H9 (cell line): Measurements from ENCODE around the gene LZTFL1. TPM values are rescaled to one million over a fixed set of nuclear protein-coding genes. Genes with fewer than 3 reads are reported as not detected.

Experiments used
- DNase-seq: peaks from one replicate; pipeline ENCODE4 v3.0.0-alpha.2; 2017
- H2AFZ ChIP-seq: one replicate; pipeline ENCODE4 v1.6.1; 2013; ENCODE audit warnings: mild to moderate bottlenecking, low read length, control low read depth, moderate library complexity
- H2AK5ac ChIP-seq: 2 replicates; pipeline ENCODE4 v1.6.1; 2013; ENCODE audit warnings: low read length, control low read depth, mixed read lengths; ENCODE audit not compliant: insufficient read length
- H2BK120ac ChIP-seq: one replicate; pipeline ENCODE4 v1.6.1; 2013; ENCODE audit warnings: low read depth, mild to moderate bottlenecking, low read length, control low read depth, inconsistent platforms; ENCODE audit not compliant: poor library complexity, severe bottlenecking
- H2BK12ac ChIP-seq: 2 replicates; pipeline ENCODE4 v1.6.1; 2013; ENCODE audit warnings: low read length, control low read depth, mixed read lengths, low read depth; ENCODE audit not compliant: insufficient read length
- H2BK15ac ChIP-seq: 2 replicates; pipeline ENCODE4 v1.6.1; 2013; ENCODE audit warnings: low read depth, low read length, control low read depth
- H2BK20ac ChIP-seq: one replicate; pipeline ENCODE4 v1.6.1; 2013; ENCODE audit warnings: low read depth, mild to moderate bottlenecking, low read length, control low read depth, inconsistent platforms; ENCODE audit not compliant: poor library complexity, severe bottlenecking
- H2BK5ac ChIP-seq: 2 replicates; pipeline ENCODE4 v1.6.1; 2013; ENCODE audit warnings: low read length, control low read depth, mixed read lengths; ENCODE audit not compliant: insufficient read length
- H3K14ac ChIP-seq: 2 replicates; pipeline ENCODE4 v1.6.1; 2013; ENCODE audit warnings: low read length, control low read depth; ENCODE audit not compliant: insufficient read depth
- H3K18ac ChIP-seq: 2 replicates; pipeline ENCODE4 v1.6.1; 2013; ENCODE audit warnings: low read depth, mild to moderate bottlenecking, mixed read lengths, low read length, control low read depth; ENCODE audit not compliant: insufficient read length
- H3K23ac ChIP-seq: 2 replicates; pipeline ENCODE4 v1.6.1; 2013; ENCODE audit warnings: low read length, control low read depth, mixed read lengths, low read depth; ENCODE audit not compliant: insufficient read length
- H3K23me2 ChIP-seq: 2 replicates; pipeline ENCODE4 v1.6.1; 2013; ENCODE audit warnings: low read depth, mild to moderate bottlenecking, mixed read lengths, low read length, control low read depth; ENCODE audit not compliant: insufficient read length, poor library complexity, severe bottlenecking
- H3K27ac ChIP-seq: 2 replicates; pipeline ENCODE4 v1.5.1; 2013; ENCODE audit warnings: low read length, control low read depth, mixed read lengths, low read depth; ENCODE audit not compliant: insufficient read length
- H3K27me3 ChIP-seq: 2 replicates; pipeline ENCODE4 v1.6.1; 2013; ENCODE audit warnings: low read length, control low read depth, inconsistent platforms; ENCODE audit not compliant: insufficient read depth
- H3K4ac ChIP-seq: 2 replicates; pipeline ENCODE4 v1.6.1; 2013; ENCODE audit warnings: low read depth, mild to moderate bottlenecking, control low read depth, inconsistent platforms, low read length, moderate library complexity
- H3K4me1 ChIP-seq: 2 replicates; pipeline ENCODE4 v1.6.1; 2013; ENCODE audit warnings: low read length, control low read depth, inconsistent platforms; ENCODE audit not compliant: insufficient read depth
- H3K4me2 ChIP-seq: 2 replicates; pipeline ENCODE4 v1.6.1; 2013; ENCODE audit warnings: low read length, control low read depth, mixed read lengths; ENCODE audit not compliant: insufficient read length, insufficient read depth
- H3K56ac ChIP-seq: 2 replicates; pipeline ENCODE4 v1.6.1; 2013; ENCODE audit warnings: low read depth, mild to moderate bottlenecking, mixed read lengths, low read length, control low read depth; ENCODE audit not compliant: insufficient read length
- H3K79me1 ChIP-seq: 2 replicates; pipeline ENCODE4 v1.6.1; 2013; ENCODE audit warnings: low read depth, mild to moderate bottlenecking, moderate library complexity, low read length, control low read depth, inconsistent platforms; ENCODE audit not compliant: insufficient read depth, poor library complexity, severe bottlenecking
- H3K79me2 ChIP-seq: 2 replicates; pipeline ENCODE4 v1.6.1; 2013; ENCODE audit warnings: low read length, control low read depth, inconsistent platforms; ENCODE audit not compliant: insufficient read depth
- H3K9ac ChIP-seq: 2 replicates; pipeline ENCODE4 v1.6.1; 2013; ENCODE audit warnings: low read length, control low read depth, mixed read lengths; ENCODE audit not compliant: insufficient read length; ENCODE audit errors: extremely low read depth
- H3K9me3 ChIP-seq: one replicate; pipeline ENCODE4 v1.6.1; 2013; ENCODE audit warnings: low read depth, low read length, inconsistent platforms; ENCODE audit not compliant: control insufficient read depth
- H3T11ph ChIP-seq: one replicate; pipeline ENCODE4 v1.6.1; 2013; ENCODE audit warnings: mild to moderate bottlenecking, low read length, control low read depth, inconsistent platforms
- H4K20me1 ChIP-seq: one replicate; pipeline ENCODE4 v1.6.1; 2013; ENCODE audit not compliant: control insufficient read depth, insufficient read length, insufficient read depth
- H4K5ac ChIP-seq: 2 replicates; pipeline ENCODE4 v1.6.1; 2013; ENCODE audit warnings: low read depth, mild to moderate bottlenecking, mixed read lengths, low read length, control low read depth; ENCODE audit not compliant: insufficient read length
- H4K8ac ChIP-seq: replicated peaks from 2 replicates; pipeline ENCODE4 v1.6.1; 2013; ENCODE audit warnings: low read length, control low read depth, mixed read lengths, low read depth; ENCODE audit not compliant: insufficient read length
- H4K91ac ChIP-seq: 2 replicates; pipeline ENCODE4 v1.6.1; 2013; ENCODE audit warnings: low read depth, mild to moderate bottlenecking, moderate library complexity, mixed read lengths, low read length, control low read depth; ENCODE audit not compliant: insufficient read length
- H3K27ac Mint-ChIP-seq, 3 experiments: 2 replicates in 2 of 3; 3 replicates in 1 of 3; pipeline ENCODE4 v1.8.0; 2020 to 2021; ENCODE audit warnings: mixed read lengths in 3 of 3, mild to moderate bottlenecking in 1 of 3, moderate library complexity in 1 of 3
- H3K27me3 Mint-ChIP-seq: 2 replicates; pipeline ENCODE4 v1.8.0; 2021; ENCODE audit warnings: low read depth, mild to moderate bottlenecking, moderate library complexity, mixed read lengths
- H3K36me3 Mint-ChIP-seq, 3 experiments: 2 replicates in 2 of 3; 3 replicates in 1 of 3; pipeline ENCODE4 v1.8.0; 2020 to 2021; ENCODE audit warnings: low read depth in 3 of 3, mixed read lengths in 3 of 3; ENCODE audit not compliant: insufficient read depth in 1 of 3
- H3K4me1 Mint-ChIP-seq, 2 experiments: 2 replicates each; pipeline ENCODE4 v1.8.0; 2020; ENCODE audit warnings: mixed read lengths in 2 of 2
- H3K4me3 Mint-ChIP-seq, 2 experiments: 2 replicates in 1 of 2; 3 replicates in 1 of 2; pipeline ENCODE4 v1.8.0; 2020 to 2021; ENCODE audit warnings: mild to moderate bottlenecking in 2 of 2, mixed read lengths in 2 of 2, moderate library complexity in 1 of 2
- H3K9me3 Mint-ChIP-seq, 2 experiments: 2 replicates in 1 of 2; 3 replicates in 1 of 2; pipeline ENCODE4 v1.8.0; 2020; ENCODE audit warnings: mild to moderate bottlenecking in 2 of 2, mixed read lengths in 2 of 2, moderate library complexity in 1 of 2
- WGBS: extraction: QIAGEN DNeasy Blood & Tissue Kit; methylation state at CpG from one replicate; pipeline ENCODE4 v1.1.7; 2013; ENCODE audit warnings: missing lambda C conversion rate, low lambda C conversion rate, mixed read lengths; ENCODE audit not compliant: insufficient read length; ENCODE audit errors: extremely low coverage; 5-methylcytosine and 5-hydroxymethylcytosine counted together
- total RNA-seq: library from RNA; stranded (reverse); gene quantifications from 2 replicates; pipeline ENCODE4 v1.2.1, GENCODE V29; 2021
- TF ChIP-seq, protein P1 (sequence below): fragments of 200-600 bp; sonication (generic); conservative IDR thresholded peaks from 3 replicates; pipeline ENCODE4 v1.8.0; 2021; ENCODE audit warnings: antibody characterized with exemption, mild to moderate bottlenecking

The LZTFL1 gene
- total RNA-seq, 1 experiment from 2014 or later: 12.2 TPM

DNA sequence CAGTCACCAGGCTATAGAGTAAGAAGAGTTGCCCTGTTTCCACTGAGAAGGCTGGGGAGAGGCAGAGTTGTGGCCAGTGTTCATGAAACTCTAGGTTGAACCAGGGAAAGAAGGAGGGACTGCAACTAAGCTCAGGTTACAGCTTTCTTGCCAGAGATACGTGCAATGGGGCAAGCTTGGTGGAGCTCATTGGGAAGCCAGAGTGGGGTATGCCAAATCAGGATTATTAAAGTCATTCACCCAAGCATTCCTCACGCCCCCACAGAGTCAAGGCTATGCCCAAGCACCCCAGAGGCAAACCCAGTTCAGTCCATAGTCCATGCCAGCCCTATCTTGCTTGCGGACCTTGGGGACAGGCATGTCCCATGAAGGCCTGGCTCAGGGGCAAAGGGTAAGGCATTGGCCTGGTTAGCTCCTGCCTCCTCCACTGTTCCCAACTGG, 63.1 kb downstream of the LZTFL1 start:
- Histone ChIP-seq H3K79me1 (no peaks in the 10 kb centered on the region), H3T11ph (no peak overlapping the region), H2AFZ (no peak overlapping the region), H3K9me3 (no peaks in the 10 kb centered on the region), H4K8ac (no peak overlapping the region), H3K23me2 (no peaks in the 10 kb centered on the region), H2BK5ac (no peak overlapping the region), H2BK20ac (no peak overlapping the region), H2BK15ac (no peak overlapping the region), H3K18ac (no peak overlapping the region), H3K4me2 (no peak overlapping the region), H4K5ac (no peak overlapping the region), H3K27me3 (0 out of 2 replicates have a peak, but pooled peaks cover 2% of the 10 kb centered on the region), H4K20me1 (no peaks in the 10 kb centered on the region), H2BK120ac (no peak overlapping the region), H3K14ac (no peak overlapping the region), H4K91ac (no peak overlapping the region), H3K4ac (no peak overlapping the region), H3K4me1 (no peaks in the 10 kb centered on the region), H2AK5ac (no peak overlapping the region), H3K23ac (no peak overlapping the region), H2BK12ac (no peak overlapping the region), H3K9ac (no peak overlapping the region), H3K56ac (no peak overlapping the region), H3K27ac (no peak overlapping the region), H3K79me2 (no peaks in the 10 kb centered on the region)
- H3K9me3 Mint-ChIP-seq: no peaks in the 10 kb centered on the region; a peak in 1 of 5 replicates
- H3K27ac Mint-ChIP-seq: peak overlapping the region in 1 of 3 experiments; percentile 25; a peak in 1 of 7 replicates
- peaks cover 15 to 20% of the 10 kb centered on the region in 2 experiments for H3K4me1 Mint-ChIP-seq
- no peaks in the 10 kb centered on the region; the same call in 1 of the 2 replicates for H3K27me3 Mint-ChIP-seq
- H3K4me3 Mint-ChIP-seq: no peak overlapping the region
- TF ChIP-seq, protein P1, sequence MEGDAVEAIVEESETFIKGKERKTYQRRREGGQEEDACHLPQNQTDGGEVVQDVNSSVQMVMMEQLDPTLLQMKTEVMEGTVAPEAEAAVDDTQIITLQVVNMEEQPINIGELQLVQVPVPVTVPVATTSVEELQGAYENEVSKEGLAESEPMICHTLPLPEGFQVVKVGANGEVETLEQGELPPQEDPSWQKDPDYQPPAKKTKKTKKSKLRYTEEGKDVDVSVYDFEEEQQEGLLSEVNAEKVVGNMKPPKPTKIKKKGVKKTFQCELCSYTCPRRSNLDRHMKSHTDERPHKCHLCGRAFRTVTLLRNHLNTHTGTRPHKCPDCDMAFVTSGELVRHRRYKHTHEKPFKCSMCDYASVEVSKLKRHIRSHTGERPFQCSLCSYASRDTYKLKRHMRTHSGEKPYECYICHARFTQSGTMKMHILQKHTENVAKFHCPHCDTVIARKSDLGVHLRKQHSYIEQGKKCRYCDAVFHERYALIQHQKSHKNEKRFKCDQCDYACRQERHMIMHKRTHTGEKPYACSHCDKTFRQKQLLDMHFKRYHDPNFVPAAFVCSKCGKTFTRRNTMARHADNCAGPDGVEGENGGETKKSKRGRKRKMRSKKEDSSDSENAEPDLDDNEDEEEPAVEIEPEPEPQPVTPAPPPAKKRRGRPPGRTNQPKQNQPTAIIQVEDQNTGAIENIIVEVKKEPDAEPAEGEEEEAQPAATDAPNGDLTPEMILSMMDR: no peak
- DNase-seq: peak; percentile 21
- H3K36me3 Mint-ChIP-seq: no peaks in the 10 kb centered on the region; a peak in 1 of 7 replicates
- WGBS: no CpG with 5 or more reads among the region's 3 CpGs
